Measurements from ENCODE around the gene AGA.

The AGA gene

DNA sequence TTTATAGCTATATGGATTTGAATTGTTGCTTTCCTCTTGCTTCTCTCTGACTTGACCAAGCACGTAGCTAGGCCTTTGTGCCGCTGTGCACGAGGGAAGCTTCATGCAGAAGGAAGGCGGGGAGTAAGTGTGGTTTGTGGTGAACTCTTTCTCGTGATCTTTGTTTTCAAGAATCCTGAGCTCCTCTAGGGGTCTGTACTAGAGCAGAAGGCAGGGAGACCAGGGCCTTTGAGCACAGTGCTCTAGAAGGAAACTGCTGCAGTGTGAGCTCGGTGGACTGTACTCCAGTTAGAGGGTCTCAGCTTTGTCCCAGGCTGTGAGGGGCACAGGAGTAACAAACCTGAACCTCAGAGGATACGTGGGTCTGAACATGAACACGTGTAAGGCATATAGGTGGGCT lies 49.0 kb downstream of the AGA start:
- no peaks in the 10 kb centered on the region for H4K20me1 ChIP-seq (ENCODE audit: insufficient read depth, low read length)
- H3K79me2 ChIP-seq (ENCODE audit: low read length), result no peaks in the 10 kb centered on the region

DNA sequence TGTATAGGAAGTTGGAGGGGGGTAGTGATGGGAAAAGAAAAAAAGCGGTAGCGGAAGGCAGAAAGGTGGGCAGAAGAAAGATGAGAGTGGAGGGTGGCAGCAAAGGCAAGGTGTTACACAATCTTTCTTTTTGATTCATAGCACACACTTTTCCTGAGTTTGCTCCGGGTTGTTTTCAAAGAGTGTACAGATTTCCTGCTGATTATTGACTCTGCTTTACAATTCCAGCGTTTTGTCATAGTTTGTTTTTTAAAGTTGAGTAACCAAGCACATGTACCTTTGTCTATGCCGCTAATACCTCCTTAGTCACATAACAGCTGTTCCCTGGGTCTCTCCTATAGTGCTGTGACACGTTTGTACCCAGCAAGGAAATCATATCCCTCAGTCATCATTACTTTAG lies 50.3 kb downstream of the AGA start:
- Histone ChIP-seq H3K4me3 (ENCODE audit: low read length) (no peak overlapping the region), H3K4me1 (ENCODE audit: low read length) (no peaks in the 10 kb centered on the region), H3K9me3 (replicated peaks; ENCODE audit: insufficient read depth, low read length) (no peaks in the 10 kb centered on the region), H3K36me3 (replicated peaks; ENCODE audit: insufficient read depth, low read length) (no peaks in the 10 kb centered on the region), H2AFZ (ENCODE audit: low read length) (no peak overlapping the region), H3K9me2 (replicated peaks; ENCODE audit: insufficient read depth, low read length) (no peaks in the 10 kb centered on the region), H3K9ac (ENCODE audit: low read length) (no peak overlapping the region), H3K4me2 (ENCODE audit: low read depth, low read length) (no peak overlapping the region), H3K79me2 (ENCODE audit: low read length) (no peaks in the 10 kb centered on the region), H4K20me1 (ENCODE audit: insufficient read depth, low read length) (no peaks in the 10 kb centered on the region), H3F3A (ENCODE audit: insufficient read depth, low read length) (no peaks in the 10 kb centered on the region), H3K27ac (ENCODE audit: low read length) (no peak overlapping the region), H3K27me3 (replicated peaks; ENCODE audit: insufficient read depth, low read length) (no peaks in the 10 kb centered on the region)
- no peak for DNase-seq
- TF ChIP-seq EZH2 (optimal IDR thresholded peaks at IDR 0.05; ENCODE audit: low read depth, low read length), result no peak
- TF ChIP-seq, protein P1, sequence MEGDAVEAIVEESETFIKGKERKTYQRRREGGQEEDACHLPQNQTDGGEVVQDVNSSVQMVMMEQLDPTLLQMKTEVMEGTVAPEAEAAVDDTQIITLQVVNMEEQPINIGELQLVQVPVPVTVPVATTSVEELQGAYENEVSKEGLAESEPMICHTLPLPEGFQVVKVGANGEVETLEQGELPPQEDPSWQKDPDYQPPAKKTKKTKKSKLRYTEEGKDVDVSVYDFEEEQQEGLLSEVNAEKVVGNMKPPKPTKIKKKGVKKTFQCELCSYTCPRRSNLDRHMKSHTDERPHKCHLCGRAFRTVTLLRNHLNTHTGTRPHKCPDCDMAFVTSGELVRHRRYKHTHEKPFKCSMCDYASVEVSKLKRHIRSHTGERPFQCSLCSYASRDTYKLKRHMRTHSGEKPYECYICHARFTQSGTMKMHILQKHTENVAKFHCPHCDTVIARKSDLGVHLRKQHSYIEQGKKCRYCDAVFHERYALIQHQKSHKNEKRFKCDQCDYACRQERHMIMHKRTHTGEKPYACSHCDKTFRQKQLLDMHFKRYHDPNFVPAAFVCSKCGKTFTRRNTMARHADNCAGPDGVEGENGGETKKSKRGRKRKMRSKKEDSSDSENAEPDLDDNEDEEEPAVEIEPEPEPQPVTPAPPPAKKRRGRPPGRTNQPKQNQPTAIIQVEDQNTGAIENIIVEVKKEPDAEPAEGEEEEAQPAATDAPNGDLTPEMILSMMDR (IDR thresholded peaks at IDR 0.05; ENCODE audit: low read length), result no peak
- no peak for TF ChIP-seq EZH2phosphoT487 (IDR thresholded peaks at IDR 0.05; ENCODE audit: low read length)

More for the DNA sequence above, 49.0 kb downstream of the AGA start:
- Histone ChIP-seq H3K9me3 (replicated peaks; ENCODE audit: insufficient read depth, low read length) (no peaks in the 10 kb centered on the region), H3F3A (ENCODE audit: insufficient read depth, low read length) (no peaks in the 10 kb centered on the region), H3K4me3 (ENCODE audit: low read length) (no peak overlapping the region), H3K4me2 (ENCODE audit: low read depth, low read length) (no peak overlapping the region), H2AFZ (ENCODE audit: low read length) (no peak overlapping the region), H3K9me2 (replicated peaks; ENCODE audit: insufficient read depth, low read length) (no peaks in the 10 kb centered on the region), H3K4me1 (ENCODE audit: low read length) (no peaks in the 10 kb centered on the region), H3K9ac (ENCODE audit: low read length) (no peak overlapping the region), H3K27ac (ENCODE audit: low read length) (no peak overlapping the region), H3K36me3 (replicated peaks; ENCODE audit: insufficient read depth, low read length) (no peaks in the 10 kb centered on the region), H3K27me3 (replicated peaks; ENCODE audit: insufficient read depth, low read length) (no peaks in the 10 kb centered on the region)
- TF ChIP-seq EZH2 (optimal IDR thresholded peaks at IDR 0.05; ENCODE audit: low read depth, low read length) (no peak), EZH2phosphoT487 (IDR thresholded peaks at IDR 0.05; ENCODE audit: low read length) (no peak)
- TF ChIP-seq, protein P1 (IDR thresholded peaks at IDR 0.05; ENCODE audit: low read length), result no peak
- no peak for DNase-seq

DNA sequence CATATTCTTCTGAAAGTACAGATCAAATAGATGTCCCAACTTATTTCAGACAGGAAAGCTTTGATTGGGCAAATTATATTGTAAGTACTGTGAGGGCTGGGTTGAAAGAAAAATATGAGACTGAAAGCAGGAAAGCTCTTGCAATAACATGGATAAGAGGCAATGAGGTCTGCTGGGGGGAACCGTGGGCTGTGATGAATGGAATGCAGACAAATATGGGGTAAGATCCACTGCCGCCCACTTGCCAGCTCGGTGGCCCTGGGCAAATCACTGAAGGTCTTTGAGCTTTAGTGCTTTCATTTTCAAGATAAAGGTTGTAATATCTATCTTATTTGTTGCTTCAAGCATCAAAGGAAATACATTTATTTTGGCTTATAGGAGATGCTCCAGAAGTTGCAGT lies 51.0 kb downstream of the AGA start:
- no peak overlapping the region for H3K4me2 ChIP-seq (ENCODE audit: low read depth, low read length)
- H3K9me3 ChIP-seq (replicated peaks; ENCODE audit: insufficient read depth, low read length), result no peaks in the 10 kb centered on the region
- H3K79me2 ChIP-seq (ENCODE audit: low read length), result no peaks in the 10 kb centered on the region
- H3K36me3 ChIP-seq (replicated peaks; ENCODE audit: insufficient read depth, low read length), result no peaks in the 10 kb centered on the region
- H3K27me3 ChIP-seq (replicated peaks; ENCODE audit: insufficient read depth, low read length), result no peaks in the 10 kb centered on the region
- DNase-seq, result no peak
- H2AFZ ChIP-seq (ENCODE audit: low read length), result no peak overlapping the region
- no peaks in the 10 kb centered on the region for H3K4me1 ChIP-seq (ENCODE audit: low read length)
- H3K27ac ChIP-seq (ENCODE audit: low read length), result no peak overlapping the region
- H3K9ac ChIP-seq (ENCODE audit: low read length), result no peak overlapping the region
- TF ChIP-seq EZH2phosphoT487 (IDR thresholded peaks at IDR 0.05; ENCODE audit: low read length) (no peak), EZH2 (optimal IDR thresholded peaks at IDR 0.05; ENCODE audit: low read depth, low read length) (no peak)
- TF ChIP-seq, protein P1 (IDR thresholded peaks at IDR 0.05; ENCODE audit: low read length), result no peak
- H4K20me1 ChIP-seq (ENCODE audit: insufficient read depth, low read length), result no peaks in the 10 kb centered on the region
- H3F3A ChIP-seq (ENCODE audit: insufficient read depth, low read length), result no peaks in the 10 kb centered on the region
- no peaks in the 10 kb centered on the region for H3K9me2 ChIP-seq (replicated peaks; ENCODE audit: insufficient read depth, low read length)
- H3K4me3 ChIP-seq (ENCODE audit: low read length), result no peak overlapping the region
